ENCODE measurements around the gene CADM2. TPM values are rescaled to one million over a fixed set of nuclear protein-coding genes. Genes with fewer than 3 reads are reported as not detected.
"Not testable (repeated sequence)": the region's sequence is repeated elsewhere in the genome, so short reads cannot be mapped to it uniquely, and the experiment has no call there.

Gene CADM2
- total RNA-seq, 1 donor from 2014 or later = 1.2 TPM

DNA sequence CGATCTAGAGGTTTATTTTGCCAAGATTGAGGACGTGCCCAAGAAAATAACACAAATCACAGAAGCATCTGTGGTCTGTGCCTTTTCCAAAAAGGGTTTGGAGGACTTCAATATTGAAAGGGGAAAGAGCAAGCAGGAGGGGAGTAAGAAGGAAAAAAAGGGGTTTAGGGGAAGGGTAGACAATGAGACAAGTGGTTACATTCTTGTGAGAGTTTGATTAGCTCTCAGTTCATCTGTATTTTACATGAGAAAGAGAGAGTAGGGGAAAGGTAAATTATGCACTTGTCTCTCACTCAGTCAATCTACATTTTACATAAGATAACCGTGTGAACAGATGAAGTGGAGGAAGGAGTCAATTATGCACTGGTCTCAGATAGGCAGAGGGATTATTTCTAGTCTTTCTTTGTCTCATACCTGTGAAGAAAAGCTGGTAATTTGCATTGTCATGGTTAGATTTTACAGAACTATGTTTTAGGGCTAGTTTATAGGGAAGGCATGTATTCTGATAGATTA is 931.3 kb downstream of the CADM2 start:
- intact Hi-C loops (cut with DNase I) = no loop called here
- no peak for DNase-seq
- no peak for ATAC-seq (ENCODE audit: poor library complexity)

- intact Hi-C loops (cut with DNase I) = no loop called here
- DNase-seq (no peak), ATAC-seq (ENCODE audit: poor library complexity) (no peak)
These were observed 944.6 kb downstream of the CADM2 start for GRCh38 chr3:85903434-85903833.

- intact Hi-C loops (cut with DNase I) = no loop called here
- no peak for DNase-seq
- ATAC-seq (ENCODE audit: poor library complexity) = no peak
These were observed 954.2 kb downstream of the CADM2 start for GRCh38 chr3:85912980-85913379.

- no peak for ATAC-seq (ENCODE audit: poor library complexity)
- no peak for DNase-seq
- intact Hi-C loops (cut with DNase I) = no loop called here
These were observed 963.6 kb downstream of the CADM2 start for GRCh38 chr3:85922374-85922773.

DNA sequence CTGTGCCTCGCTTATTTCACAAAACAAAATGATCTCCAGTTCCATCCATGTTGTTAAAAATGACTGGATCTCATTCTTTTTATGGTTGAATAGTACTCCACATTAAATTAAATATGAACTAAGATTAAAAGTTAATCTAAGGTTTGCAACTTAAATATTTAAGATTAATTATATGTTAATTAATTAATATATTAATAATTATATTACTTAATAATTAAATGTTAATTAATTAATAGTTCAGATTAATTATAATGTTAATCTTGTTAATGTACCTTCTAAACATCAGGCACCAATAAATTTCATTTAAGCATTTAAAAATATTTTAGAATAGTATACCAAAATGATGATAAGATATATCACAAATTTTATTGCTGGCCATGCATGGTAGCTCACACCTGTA is 971.9 kb downstream of the CADM2 start:
- DNase-seq (no peak), ATAC-seq (ENCODE audit: poor library complexity) (no peak)
- intact Hi-C loops (cut with DNase I) = no loop called here

GRCh38 chr3:85933326-85933725 is 974.5 kb downstream of the CADM2 start:
- intact Hi-C loops (cut with DNase I) = no loop called here
- ATAC-seq (ENCODE audit: poor library complexity) (no peak), DNase-seq (no peak)

GRCh38 chr3:85935171-85935570 is 976.4 kb downstream of the CADM2 start:
- DNase-seq (no peak), ATAC-seq (ENCODE audit: poor library complexity) (no peak)
- intact Hi-C loops (cut with DNase I) = no loop called here

DNA sequence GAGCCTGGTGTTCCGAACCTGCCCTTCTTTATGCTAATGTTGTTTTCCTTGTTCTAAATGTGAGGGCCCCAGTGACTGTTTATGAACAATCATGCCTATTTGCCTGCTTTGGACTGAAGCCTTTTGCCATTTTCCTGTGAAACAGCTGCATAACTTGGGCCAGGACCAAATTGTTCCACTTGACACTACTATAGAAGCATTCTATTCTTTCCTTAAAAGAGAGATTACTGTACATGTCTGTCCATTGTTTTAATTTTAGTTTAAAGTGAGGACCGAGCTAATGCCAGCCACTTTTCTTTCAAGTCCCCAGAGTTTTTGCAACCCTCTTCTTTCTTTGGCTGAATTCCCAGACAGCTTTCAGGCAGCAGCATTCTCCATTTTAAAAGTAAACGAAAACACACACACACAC is 980.3 kb downstream of the CADM2 start:
- ATAC-seq (ENCODE audit: poor library complexity) (no peak), DNase-seq (no peak)
- intact Hi-C loops (cut with DNase I) = no loop called here

DNA sequence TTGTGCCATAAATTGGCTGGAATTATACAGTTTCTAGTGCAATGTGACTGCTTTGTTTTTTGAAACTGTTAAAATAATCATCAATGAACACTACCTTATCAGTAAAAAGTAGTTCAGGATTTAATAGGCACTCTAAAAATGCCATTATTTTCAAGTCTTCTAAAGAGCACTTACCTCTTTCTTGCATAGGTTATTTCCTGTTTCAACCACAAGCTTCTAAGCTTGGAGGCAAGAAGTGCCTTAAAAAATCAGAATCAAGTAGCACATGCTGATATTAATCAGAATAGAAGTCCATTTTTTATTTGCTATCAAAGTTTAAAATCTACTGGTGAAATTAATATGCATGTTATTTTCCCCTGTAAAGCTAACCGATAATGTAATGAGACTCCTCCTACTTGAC is 991.6 kb downstream of the CADM2 start:
- ATAC-seq (ENCODE audit: poor library complexity) (no peak), DNase-seq (no peak)
- intact Hi-C loops (cut with DNase I) = no loop called here

- DNase-seq (no peak), ATAC-seq (ENCODE audit: poor library complexity) (no peak)
- intact Hi-C loops (cut with DNase I) = no loop called here
These were observed 1002.0 kb downstream of the CADM2 start for GRCh38 chr3:85960793-85961192.

- intact Hi-C loops (cut with DNase I) = no loop called here
- ATAC-seq (ENCODE audit: poor library complexity) (no peak), DNase-seq (no peak)
These were observed 1019.0 kb downstream of the CADM2 start for GRCh38 chr3:85977615-85978338.

DNA sequence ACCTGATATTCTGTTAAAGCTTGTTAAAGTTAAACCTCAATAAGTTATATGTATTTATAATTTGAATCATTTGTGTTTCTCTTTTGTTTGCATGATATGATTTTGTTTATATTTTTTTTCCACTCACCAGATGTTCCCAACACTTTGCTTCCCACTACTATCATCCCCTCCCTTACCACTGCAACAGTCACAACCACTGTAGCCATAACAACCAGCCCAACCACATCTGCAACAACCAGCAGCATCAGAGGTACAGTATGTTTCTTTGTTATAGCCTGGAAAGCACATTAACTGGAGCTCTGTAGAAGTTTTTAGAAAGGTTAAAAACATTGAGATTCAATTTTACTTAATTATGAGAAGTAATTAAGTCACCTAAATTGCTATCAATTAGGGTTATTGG is 1020.2 kb downstream of the CADM2 start:
- ATAC-seq (ENCODE audit: poor library complexity) = no peak
- intact Hi-C loops (cut with DNase I) = no loop called here
- DNase-seq = no peak

DNA sequence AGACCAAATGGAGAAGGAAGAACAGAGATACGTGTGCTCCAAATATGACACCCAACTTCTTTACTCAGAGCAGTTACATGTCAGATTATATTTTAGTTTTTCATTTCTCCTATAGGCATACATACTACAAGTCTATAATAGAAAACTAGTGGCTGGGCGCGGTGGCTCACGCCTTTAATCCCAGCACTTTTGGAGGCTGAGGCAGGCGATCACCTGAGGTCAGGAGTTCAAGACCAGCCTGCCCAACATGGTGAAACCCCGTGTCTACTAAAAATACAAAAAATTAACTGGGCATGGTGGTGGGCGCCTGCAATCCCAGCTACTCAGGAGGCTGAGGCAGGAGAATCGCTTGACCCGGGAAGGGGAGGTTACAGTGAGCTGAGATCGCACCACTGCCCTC is 1030.8 kb downstream of the CADM2 start:
- intact Hi-C loops (cut with DNase I); ATAC-seq (ENCODE audit: poor library complexity): not testable (repeated sequence)
- peak; percentile 16 for DNase-seq

DNA sequence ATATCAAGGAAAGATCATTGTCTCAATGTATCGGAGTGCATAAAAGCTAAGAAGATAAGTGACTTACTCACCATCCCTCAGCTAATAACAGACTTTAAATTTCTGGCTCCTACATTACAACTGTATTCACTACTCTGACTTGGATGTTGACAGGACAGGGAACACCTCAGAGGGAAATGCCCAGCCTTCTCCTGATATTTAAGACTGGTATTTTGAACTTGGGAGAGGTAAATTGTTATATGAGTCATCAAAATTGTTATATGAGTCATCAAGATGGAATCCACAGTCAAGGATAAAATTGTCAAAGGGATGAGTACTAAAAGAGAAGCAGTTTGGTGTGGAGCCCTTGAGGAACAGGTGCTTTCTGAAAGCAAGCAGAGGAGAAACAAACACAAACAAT is 1070.8 kb downstream of the CADM2 start:
- intact Hi-C loops (cut with DNase I) = no loop called here
- ATAC-seq (ENCODE audit: poor library complexity) = no peak
- DNase-seq = no peak

GRCh38 chr3:86037916-86038315 is 1079.1 kb downstream of the CADM2 start:
- DNase-seq (no peak), ATAC-seq (ENCODE audit: poor library complexity) (no peak)
- intact Hi-C loops (cut with DNase I) = no loop called here

DNA sequence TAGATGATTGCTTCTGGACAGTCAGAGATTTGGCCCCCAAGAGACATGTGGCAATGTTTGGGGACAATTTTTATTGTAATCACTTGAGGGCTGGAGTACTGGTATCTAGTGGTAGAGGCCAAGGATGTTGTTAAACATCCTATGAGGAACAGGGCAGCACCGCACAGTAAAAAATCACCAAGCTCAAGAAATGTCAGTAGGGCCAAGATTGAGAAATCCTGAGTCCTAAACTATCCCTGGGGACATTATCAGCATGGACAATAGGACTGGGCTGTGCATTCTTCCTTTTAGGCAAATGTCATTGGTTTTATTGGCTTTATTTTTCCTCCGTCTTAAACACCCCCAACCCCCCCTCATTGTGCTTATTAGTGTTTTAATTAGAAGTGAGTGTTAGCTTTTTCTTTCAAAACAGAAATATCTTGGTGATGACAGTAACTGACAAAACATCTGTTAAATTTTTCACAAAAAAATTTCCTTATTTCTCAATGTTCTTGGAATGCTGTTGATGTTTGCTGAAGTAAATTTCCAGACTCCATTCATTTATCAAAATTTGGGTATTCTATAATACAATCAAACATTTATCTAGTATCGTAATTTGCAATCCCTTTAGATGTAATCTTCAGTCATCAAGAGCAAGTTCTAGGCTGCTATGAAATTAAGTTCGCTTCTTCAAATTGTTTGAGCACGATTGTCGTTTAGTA is 1087.8 kb downstream of the CADM2 start:
- ATAC-seq (ENCODE audit: poor library complexity) (peak; percentile 94), DNase-seq (no peak)
- intact Hi-C loops (cut with DNase I) = no loop called here

DNA sequence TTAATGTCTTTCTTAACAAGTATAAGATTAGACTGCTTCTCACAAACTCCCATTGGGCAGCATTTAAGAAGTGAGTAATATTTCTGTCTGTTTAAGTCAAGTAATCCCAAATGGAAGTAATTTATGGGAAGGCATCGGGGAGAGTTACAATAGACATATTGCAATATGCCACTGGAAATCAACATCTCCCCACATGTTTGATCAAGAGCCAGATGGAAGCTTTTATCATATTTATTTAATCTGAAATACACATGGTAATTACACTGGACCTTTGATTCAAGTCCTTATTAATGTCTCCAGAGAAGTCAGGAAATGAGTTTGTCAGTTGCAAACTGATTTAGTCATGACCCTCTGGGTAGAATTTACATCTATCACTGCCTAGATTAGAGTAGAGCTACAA is 1088.4 kb downstream of the CADM2 start:
- ATAC-seq (ENCODE audit: poor library complexity) (peak; percentile 74), DNase-seq (no peak)
- intact Hi-C loops (cut with DNase I) = no loop called here

DNA sequence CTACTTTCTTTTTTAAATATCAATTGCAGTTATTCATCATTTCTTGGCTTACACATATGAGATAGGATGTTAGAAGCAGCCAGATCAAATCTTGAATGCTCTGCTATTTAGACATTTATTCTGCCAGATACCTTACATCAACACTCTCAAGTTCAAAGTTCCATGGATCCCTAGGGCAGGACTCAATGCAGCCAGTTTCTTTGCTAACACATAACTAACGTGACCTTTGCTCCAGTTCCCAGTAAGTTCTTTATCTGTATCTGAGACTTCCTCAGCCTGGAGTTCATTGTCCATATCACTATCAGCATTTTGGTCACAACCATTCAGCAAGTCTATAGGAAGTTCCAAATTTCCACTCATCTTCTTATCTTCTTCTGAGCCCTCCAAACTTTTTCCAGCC is 1092.3 kb downstream of the CADM2 start:
- intact Hi-C loops (cut with DNase I) = no loop called here
- DNase-seq (no peak), ATAC-seq (ENCODE audit: poor library complexity) (no peak)

GRCh38 chr3:86056032-86056431 is 1097.2 kb downstream of the CADM2 start:
- ATAC-seq (ENCODE audit: poor library complexity) = no peak
- intact Hi-C loops (cut with DNase I) = no loop called here
- no peak for DNase-seq

- no peak for ATAC-seq (ENCODE audit: poor library complexity)
These were observed 1098.2 kb downstream of the CADM2 start for GRCh38 chr3:86056962-86057361.

More at GRCh38 chr3:86056962-86057361, 1098.2 kb downstream of the CADM2 start:
- intact Hi-C loops (cut with DNase I) = no loop called here
- DNase-seq = no peak

All from Right ventricle myocardium superior (tissue), 1 donor.